GM19397 (cell line): ENCODE results near the gene SHISA9.

Experiments
- ATAC-seq: cut with Tn5 transposase; IDR thresholded peaks from one replicate; pipeline ENCODE4 v1.9.1; 2021; ENCODE audit warnings: mild to moderate bottlenecking, moderate library complexity; ENCODE audit not compliant: unreplicated experiment

The SHISA9 gene

DNA sequence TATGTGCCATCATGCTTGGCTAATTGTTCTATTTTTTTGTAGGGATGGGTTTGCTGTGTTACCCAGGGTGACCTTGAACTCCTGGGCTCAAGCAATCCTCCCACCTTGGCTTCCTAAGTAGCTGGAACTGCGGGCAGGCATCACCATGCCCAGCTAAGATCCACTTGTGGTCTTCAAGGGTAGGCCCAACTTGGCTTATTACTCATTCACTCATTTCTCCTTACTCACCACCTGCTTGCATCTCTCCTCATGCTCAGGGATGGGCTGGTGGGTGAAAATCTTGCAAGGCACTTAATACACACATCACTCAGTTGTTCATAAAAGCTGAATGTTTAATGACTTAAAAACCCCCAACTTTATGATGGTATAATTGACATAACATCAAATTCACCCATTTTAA is 207.8 kb downstream of the SHISA9 start:
- no peak for ATAC-seq

DNA sequence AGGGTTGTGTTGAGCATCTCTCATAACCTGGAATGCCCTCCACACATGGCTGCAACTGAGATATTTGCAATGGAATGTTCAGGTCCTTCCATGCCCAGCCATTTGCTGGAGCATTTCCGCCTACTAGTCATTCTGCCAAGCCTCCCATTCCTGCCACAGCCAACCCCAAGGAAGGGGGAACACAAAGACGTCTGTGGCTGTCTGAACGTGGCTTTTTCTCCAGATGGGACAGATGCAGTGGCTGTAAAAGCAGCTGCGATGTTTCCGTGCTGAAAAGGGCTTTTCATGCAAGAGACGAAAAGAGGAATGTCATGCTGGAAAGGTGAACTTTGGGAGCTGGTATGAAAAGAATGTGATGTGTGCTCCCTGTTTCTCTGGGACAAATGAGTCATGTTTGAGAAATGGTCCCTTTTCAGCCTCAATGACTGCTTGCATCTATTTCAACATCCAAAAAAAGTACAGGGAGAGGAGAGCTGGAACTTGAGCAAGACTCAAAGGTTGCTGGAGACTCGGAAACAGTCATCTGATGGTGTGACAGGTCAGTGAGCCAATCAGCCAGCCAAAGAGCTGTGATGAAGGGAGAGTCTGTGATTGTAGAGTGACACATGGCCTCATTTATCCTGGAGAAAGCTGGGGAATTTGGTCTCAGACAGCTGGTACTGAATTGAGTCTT is 208.9 kb downstream of the SHISA9 start:
- no peak for ATAC-seq

DNA sequence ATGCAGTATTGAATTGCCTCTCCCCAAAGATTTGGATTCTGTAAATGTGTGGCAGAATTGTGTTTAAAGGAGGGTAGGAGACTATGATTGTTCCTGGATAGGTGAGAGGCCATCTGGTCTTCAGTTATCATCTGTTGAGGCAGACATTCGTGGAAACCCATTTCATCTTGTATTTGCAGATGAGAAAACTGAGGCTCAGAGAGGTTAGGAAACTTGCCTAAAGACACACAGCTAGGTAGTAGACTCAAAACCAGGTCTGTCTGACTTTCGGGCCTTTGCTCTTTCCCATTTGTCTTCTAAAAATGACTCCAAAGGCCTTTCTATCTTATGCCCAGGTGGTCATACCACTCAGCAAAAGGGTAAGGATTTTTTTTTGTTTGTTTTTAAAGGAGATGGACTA is 210.3 kb downstream of the SHISA9 start:
- no peak for ATAC-seq

DNA sequence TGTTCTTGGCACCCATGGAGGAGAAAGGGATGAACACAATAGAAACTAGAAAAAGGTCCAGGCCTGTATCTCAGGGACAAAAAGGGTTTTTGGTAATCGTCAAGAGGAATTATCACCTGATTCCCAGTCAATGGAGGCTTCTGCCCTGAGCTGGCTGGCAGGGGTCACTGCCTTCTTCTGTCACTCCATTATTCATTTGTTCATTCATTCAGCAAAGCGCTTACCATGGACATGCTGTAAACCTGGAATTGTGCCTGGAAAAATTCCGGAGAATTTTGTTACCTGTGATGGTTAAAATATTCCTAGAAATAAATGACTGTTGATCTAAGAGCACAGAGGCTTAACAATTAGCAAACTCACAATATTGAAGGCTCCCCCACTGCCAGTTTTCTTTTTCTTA is 212.3 kb downstream of the SHISA9 start:
- no peak for ATAC-seq

DNA sequence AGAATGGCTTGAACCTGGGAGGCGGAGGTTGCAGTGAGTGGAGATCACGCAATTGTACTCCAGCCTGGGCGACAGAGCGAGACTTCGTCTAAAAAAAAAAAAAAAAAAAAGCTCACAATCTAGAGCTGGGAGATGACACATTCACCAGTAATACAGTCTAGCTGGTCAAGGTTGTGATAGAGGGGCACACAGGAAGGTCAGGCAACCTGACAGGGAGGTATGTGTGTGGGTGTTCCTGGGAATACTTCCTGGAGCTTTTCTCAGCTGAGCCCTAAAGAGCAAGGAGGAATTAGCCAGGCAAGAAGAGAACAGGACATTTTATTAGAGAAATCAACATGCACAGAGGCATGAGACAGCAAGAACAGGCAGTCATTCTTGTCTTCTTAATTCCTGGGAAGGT is 216.7 kb downstream of the SHISA9 start:
- ATAC-seq, result no peak

DNA sequence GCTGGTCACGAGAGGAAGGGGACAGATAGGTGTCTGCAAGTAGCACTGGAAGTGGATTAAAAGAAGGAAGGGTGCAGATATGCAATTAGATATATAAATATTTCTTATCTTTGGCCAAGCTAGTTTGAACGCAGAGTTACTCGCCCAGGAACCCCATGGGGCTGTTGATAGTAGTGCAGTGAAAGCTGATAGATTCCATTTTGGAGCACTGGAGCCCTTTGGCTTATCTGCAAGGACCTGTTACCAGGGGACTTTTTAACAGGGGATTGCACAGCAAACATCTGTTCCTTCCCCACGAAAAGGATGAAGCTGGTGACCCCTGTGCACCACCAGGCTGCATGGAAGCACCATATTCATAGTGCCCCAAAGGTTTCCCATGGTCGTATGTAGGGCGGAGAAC is 218.7 kb downstream of the SHISA9 start:
- ATAC-seq, result no peak

DNA sequence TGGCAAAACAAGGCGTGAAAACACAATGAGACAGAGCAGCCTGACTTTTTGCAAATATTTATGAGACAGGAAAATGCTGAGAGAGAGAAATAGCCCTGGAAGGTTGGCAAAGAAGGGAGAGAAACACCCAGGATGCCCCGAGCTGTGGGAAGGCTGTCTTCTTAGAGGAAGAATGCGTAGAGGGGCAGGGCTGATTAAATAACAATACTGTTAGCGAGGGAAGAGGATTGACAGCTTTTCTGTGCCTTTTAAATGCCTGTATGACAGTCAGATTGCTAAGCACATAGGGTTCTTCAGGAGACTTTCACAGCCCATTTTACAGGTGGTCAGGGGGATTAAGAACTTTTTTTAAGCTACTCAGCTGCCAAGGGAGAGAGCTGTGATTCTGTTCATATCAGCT is 219.2 kb downstream of the SHISA9 start:
- ATAC-seq, result no peak

DNA sequence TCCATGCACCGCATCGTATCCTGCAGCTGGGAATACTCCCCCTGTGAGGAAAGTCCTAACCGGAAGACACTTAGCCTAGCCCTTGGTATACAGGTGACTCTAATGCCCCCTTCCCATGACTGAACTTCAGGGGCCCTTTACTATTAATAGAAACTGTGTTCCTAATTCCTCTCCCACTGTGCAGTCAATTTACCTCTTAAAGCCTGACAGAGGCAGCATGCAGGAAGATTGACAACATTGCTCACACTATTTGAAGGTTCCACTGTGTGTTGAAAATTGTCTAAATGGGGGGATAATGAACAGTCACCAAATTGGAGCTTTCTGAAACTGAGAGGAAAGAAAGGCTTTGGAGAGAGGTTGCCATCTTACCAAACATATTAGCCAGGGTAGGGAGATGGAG is 222.6 kb downstream of the SHISA9 start:
- ATAC-seq, result no peak

DNA sequence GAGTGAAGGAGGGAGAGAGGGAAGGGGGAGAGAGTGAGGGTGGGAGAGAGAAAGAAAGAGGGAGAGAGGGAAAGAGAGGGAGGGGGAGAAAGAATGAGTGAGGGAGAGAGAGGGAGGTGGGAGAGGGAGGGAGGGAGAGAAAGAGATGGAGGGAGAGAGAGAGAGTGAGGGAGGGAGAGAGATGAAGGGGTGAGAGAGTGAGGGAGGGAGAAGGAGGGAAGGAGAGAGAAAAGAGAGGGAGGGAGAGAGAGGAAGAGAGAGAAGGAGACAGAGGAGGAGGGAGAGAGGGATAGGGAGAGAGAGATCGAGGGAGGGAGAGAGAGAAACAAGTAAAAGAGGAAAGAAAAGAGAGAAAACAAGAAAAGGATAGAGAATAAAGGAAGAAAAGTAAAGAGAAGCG is 225.7 kb downstream of the SHISA9 start:
- ATAC-seq, result no peak

DNA sequence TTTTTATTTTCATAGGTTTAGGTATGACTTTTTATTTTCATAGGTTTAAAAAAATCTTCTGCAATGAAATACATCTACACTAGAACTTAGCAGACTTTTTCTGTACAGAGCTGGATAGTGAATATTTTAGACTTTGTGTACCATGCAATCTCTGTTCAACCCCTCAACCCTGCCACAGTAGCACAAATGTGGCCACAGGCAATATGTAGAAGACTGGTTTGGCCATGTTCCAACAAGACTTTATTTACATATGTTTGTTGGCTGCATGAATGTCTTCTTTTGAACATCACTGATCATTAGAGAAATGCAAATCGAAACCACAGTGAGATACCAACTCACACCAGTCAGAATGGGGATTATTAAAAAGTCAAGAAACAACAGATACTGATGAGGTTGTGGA is 229.2 kb downstream of the SHISA9 start:
- ATAC-seq, result no peak

DNA sequence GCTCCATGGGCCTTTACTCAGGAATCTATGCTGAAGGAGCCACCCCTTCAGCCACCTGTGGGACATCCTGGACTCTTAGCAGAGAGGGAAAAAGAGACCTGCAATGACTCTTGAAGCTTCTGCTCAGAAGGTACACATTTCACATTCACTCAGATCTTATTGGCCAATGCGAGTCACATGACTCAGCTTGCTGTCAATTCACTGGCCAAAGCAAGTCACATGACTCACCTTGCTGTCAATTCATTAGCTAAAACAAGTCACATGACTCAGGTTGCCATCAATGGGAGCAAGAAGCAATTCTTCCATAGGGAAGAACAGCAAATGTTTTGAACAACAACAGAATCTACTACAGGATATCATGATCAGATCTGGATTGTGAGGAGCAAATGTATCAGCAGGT is 233.4 kb downstream of the SHISA9 start:
- ATAC-seq, result no peak

DNA sequence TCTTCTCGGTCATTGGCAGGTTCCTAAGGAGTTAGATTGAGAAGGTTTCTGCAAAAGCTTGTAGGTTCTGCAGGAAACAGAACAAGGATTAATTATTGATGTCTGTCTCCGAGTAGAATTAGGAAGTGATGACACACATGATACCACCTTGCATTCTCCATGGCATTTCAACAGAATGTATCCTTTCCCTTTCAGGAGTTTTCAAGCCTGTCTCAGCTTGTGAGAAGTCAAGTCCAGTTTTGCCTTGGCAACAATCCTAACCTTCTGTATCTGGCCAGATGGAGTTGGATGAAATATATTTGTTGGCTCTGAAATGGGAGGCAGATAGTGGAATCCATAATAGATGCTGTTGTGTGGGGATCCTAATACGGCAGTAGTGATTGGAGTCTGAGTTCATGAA is 235.5 kb downstream of the SHISA9 start:
- no peak for ATAC-seq

DNA sequence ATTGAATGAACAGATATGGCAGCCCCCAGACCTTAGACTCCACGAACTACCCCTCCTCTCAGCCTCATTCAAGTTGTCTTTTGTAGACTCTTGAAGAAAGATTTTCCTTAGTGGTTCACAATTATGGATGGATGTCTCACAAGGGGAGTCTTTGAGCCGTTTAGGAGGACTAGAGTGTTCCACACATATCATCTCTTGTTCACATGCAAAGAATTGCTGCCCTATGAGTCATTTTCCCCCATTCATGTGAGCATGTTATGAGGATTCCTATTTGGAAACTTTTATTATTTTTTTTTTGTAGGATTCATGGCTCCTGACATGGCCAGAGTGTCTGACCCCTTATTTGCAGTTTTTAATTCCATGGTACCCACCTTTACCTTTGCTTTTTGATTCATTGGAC is 237.1 kb downstream of the SHISA9 start:
- no peak for ATAC-seq

DNA sequence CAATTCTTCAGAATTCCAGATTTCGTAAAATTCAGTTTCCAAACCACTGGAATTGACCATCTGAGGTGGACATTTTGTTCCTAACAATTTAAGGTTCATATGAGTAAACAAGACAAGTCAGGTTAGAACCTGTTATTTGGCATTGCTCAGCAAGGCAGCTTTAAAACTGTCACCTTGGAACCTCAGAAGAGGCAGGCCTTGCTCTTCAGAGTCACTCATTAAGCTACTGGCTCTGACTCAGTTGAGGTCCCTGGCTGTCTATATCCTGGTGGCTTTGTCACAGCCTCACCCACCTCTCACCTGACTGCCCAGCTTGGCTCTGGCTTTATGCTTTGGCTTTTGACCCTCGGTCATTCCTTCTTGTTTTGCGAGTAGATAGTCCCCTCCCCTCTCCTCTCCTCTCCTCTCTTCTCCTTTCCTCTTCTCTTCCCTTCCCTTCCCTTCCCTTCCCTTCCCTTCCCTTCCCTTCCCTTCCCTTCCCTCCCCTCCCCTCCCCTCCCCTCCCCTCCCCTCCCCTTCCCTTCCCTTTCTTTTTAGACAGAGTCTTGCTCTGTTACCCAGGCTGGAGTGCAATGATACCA is 238.4 kb downstream of the SHISA9 start:
- ATAC-seq, result no peak

DNA sequence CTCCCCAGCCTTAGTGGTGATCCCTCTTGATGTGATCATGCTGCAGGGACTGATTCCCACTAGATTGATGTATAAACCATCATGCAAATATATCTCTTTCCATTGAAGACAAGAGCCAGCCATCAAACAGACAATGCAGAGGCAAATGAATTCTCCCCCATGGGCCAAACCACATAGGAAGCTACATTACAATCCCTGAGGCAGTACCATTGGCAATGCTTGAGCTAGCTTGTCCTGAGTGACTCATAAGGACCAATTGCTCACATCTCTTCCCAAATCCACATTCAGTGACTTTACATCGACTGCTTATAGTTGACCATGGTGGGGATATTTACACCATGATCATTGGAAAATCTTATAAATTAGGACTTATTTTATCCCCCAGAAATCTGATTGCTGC is 242.2 kb downstream of the SHISA9 start:
- ATAC-seq, result no peak

DNA sequence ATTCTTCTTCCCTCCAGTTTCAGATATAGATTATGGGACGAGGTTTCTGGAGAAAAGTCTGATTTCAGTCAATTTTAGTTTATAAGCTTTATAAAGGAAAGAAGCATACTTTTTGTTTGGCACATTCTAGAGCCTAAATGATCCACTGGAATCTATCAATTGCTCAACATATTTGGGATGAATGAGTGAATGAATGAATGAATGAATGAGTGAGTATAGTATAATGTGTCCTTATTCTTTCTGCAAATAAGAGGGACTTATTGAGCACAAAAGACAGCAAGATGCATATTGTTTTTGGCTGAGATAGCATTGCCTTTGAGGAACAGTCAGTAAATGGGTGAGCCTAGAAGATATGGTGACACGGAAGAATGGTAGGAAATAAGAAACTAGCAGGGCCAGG is 245.4 kb downstream of the SHISA9 start:
- ATAC-seq, result no peak

DNA sequence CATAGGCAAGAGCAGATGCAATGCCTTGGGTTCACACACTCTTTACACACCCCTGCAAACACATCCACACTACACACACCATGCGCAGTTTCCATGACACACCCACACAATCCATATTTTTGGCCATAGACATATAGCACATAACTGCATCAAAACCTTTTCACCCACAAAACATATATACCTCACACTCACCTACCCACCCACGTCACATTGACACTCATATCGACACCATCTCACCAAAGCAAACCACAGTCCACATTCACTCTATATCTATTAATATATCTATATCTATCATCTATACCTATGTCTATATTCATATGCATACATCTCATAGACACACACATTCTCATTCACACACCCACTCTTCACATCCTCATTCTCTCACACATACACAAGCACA is 246.9 kb downstream of the SHISA9 start:
- ATAC-seq, result no peak

DNA sequence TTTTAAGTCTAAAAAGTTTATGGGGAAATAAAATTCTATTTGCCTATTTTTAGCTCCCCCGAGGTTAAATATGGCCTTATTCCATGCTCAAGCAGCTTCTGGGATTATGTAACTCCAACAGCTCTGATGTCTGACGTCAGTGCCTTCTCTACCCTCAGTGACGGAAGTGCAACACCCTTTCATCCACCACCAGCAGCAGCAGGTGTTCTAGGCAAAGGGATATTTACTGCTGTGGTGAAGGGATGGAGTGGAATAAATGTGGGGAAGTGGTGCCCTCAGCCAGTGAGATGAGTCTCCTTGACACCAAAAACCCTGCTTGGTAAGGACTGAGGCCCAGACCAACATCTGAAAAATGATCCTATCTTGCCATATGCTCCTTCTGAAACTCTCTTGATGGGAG is 247.4 kb downstream of the SHISA9 start:
- no peak for ATAC-seq

DNA sequence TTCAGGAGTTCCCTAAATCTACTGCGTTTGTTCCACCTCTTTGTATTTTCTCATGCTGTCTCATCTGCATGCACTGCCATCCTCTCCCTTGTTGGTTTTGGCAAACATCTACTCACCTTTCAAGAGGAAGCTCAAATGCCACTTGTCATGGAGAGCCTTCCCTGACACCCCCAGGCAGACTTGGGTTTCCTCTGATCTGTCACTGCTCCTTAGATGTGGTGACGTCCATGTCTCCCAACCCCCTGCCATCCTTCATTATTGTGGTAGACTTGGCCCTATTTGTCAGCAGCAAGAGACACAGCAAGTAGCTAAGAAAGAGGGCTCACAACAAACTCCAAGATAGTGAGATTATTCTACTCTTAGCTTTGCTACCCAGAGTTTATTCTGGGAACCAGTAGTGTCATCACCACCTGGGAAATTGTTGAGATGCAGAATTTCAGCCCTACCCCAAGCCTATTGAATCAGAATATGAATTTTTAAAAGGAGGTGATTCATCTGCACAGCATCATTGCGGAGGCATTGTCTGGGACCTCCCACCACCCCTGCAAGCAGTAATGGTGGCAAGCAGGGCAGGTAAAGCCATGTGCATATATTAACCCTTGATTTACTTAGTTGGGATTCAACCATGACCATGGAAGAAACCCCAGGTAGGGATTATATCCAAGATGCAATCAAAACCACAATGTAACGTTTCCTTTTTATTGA is 248.9 kb downstream of the SHISA9 start:
- no peak for ATAC-seq

DNA sequence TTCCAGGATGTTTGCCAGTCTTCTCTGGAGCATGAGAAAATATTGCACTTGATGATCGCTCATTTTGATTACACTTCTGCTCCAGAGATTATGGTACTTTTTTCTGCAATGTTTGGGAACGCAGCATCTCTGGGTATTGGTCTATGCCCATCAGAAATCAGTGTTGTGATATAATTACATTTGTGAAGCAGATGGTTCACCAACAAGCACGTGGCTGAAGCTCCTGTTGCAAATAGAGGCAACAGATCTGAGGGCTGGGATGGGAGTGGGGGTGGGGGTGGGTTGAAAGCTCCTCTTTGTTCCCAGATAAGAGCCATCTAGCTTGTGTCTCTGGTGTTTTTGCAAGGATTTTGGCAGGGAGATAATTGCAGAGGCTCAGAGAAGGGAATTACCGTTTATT is 252.3 kb downstream of the SHISA9 start:
- no peak for ATAC-seq

DNA sequence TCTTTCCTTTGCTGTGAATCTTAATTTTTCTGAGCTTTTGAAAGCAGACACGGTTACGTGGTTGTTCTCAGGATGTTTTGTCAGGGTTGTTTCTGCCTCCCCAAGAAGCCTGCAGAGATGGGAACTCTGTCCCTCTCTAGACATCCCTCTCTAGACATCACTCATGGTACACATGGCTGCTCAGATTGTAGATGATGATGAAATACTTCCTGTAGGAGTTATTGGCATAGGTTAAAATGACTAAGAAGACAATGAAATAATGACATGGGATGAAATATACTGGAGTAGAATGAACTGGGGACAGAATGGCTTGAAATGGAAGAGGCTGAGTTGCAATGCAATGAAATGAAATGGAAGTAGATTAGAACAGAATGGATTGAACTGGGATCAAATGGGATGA is 253.4 kb downstream of the SHISA9 start:
- no peak for ATAC-seq

DNA sequence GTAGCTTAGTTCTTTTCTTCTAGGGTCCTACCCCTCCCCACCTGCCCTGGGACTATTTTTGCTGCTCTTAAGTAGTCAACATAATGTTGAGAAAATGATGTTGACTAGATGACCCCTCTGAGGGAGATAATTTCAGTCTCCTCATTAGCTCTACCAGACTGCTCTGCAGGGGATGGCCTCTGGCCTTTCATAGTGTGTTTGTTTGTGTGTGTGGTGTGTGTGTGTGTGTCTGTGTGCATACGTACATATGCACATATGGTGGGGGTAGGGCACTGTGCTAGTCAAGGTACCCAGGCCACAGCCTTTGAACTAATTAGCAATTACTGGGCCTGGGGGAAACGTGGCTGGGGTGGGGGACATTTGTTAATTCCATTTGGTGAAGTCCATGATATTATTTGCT is 254.0 kb downstream of the SHISA9 start:
- no peak for ATAC-seq

DNA sequence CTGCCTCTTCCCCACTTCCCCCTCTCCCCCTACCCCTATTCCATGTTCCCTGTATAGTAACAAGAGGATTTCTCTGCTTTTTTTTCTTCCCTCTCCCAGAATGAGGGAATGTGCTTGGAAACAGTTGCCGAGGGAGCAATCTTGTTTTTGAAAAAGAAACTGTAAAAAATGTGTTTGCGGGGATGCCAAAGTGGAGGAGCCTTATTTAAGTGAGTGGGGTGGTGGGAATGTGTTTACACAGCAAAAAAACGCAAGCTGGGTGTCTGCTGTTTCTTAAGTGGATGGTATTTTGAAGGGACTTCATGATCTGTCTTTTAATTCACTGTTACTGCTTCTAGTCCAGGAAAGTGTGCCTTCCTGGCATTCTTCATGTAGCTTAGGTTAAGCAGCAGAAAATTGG is 254.4 kb downstream of the SHISA9 start:
- ATAC-seq, result no peak
